ES-I3 (cell line): ENCODE data around the gene GPT2.

Experiments
- H3K36me3 ChIP-seq: 2 replicates; pipeline ENCODE4 v1.6.1; 2013; ENCODE audit warnings: mild to moderate bottlenecking, low read length, control low read depth, moderate library complexity; ENCODE audit not compliant: insufficient read depth
- H3K4me1 ChIP-seq: 2 replicates; pipeline ENCODE4 v1.6.1; 2013; ENCODE audit warnings: mild to moderate bottlenecking, control low read depth, low read length; ENCODE audit not compliant: insufficient read depth
- H3K9ac ChIP-seq: 2 replicates; pipeline ENCODE4 v1.6.1; 2013; ENCODE audit warnings: low read depth, mild to moderate bottlenecking, low read length, moderate library complexity
- H3K9me3 ChIP-seq: 2 replicates; pipeline ENCODE4 v1.6.1; 2013; ENCODE audit warnings: mild to moderate bottlenecking, low read length, moderate library complexity; ENCODE audit not compliant: control insufficient read depth, insufficient read depth

Gene GPT2

DNA sequence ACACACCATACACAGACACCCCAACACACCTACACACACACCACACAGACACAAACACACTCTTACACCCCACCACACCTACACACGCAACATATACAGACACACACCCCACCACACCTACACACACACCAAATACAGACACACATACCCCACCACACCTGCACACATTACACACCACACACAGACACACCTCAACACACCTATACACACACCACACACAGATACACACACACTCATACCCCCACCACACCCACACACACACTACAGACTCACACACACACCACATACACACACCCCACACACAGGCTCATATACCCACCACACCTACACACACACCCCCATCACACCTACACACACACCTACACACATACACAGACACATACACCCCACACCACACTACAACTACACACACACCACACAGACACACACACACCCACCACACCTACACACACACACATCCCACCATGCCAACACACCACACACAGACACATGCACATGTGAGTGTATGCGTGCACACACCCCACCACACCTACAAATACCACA, 31.4 kb downstream of the GPT2 start:
- H3K4me1 ChIP-seq, result no peaks in the 10 kb centered on the region
- H3K9ac ChIP-seq, result no peak overlapping the region
- H3K36me3 ChIP-seq, result peaks cover 31% of the 10 kb centered on the region
- no peaks in the 10 kb centered on the region for H3K9me3 ChIP-seq

DNA sequence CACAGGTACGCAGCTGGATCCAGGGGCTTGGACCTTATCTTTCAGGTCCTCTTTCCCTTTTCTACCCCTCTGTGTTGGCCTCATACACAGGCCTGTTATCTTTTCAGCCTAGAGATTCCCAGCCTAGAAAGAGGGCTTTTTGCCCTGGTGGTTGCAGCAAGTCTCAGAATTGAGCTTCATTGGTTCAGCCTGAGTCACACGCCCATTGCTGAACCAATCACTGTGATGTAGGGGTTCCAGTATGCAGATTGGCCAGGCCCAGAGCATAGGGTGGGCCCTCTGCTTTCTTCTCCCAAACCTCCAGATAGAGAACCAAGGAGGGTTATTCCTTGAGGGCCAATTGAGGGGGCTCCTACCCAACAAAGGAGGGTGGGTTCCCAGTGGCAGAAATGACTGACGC, 32.8 kb downstream of the GPT2 start:
- Histone ChIP-seq H3K9me3 (no peaks in the 10 kb centered on the region), H3K4me1 (no peaks in the 10 kb centered on the region), H3K9ac (no peak overlapping the region), H3K36me3 (peaks cover 33% of the 10 kb centered on the region)

DNA sequence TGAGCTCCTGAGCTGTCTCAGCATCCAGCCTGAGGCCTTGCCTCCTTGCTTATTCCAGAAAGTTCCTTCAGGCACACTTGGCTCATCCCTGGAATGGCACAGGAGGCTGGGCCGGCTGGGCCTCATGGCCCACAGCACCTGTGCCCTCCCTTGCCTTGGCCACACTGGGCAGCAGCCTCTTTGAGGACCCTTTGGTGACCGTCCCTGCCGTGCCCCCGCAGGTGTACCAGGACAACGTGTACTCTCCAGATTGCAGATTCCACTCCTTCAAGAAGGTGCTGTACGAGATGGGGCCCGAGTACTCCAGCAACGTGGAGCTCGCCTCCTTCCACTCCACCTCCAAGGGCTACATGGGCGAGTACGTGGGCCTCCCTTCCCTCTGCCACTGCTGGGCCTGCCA, 34.2 kb downstream of the GPT2 start:
- Histone ChIP-seq H3K36me3 (peaks cover 33% of the 10 kb centered on the region), H3K4me1 (no peaks in the 10 kb centered on the region)

DNA sequence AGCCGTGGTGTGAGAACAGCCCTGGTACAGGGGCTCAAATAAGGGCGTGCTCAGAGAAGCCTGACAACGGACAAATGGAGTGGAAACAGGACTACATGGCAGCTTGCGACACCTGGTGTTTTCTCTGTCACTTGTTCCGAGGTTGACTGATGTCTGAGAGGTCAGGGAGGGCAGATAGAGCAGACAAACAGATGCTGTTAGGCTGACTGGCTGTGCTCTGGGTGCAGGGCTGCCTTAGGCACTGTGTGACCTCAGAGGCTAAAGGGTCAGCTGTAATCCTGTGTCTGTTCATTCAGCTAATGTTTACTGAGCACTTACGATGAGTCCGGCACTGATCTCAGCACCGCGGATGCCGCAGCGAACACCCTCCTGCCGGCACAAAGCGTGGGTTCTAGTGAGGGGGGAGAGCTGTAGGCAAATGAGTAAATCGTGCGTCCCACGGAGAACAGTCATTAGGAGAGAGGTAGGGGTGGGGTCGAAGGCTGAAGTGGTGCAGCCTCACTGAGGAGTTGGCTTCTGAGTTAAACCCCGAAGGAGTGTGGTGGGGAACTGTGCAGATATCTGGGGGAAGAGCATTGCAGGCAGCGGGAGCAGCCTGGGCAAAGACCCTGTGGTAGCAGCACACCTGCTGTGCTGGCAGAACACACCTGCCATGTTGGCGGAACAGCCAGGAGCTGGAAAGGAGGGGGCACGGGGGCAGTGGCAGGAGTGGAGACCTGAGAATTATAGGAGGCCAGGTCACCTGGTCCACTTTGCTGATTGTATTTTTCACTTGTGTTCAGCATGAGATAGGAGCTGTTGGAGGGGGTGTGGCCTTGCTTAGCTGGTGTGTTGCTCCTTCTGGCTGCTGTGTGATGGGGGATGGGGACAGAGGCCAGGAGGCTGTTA, 35.0 kb downstream of the GPT2 start:
- no peaks in the 10 kb centered on the region for H3K9me3 ChIP-seq
- H3K36me3 ChIP-seq, result peaks cover 38% of the 10 kb centered on the region
- no peak overlapping the region for H3K9ac ChIP-seq
- no peaks in the 10 kb centered on the region for H3K4me1 ChIP-seq

More for the DNA sequence above, 34.2 kb downstream of the GPT2 start:
- Histone ChIP-seq H3K9ac (no peak overlapping the region), H3K9me3 (no peaks in the 10 kb centered on the region)

DNA sequence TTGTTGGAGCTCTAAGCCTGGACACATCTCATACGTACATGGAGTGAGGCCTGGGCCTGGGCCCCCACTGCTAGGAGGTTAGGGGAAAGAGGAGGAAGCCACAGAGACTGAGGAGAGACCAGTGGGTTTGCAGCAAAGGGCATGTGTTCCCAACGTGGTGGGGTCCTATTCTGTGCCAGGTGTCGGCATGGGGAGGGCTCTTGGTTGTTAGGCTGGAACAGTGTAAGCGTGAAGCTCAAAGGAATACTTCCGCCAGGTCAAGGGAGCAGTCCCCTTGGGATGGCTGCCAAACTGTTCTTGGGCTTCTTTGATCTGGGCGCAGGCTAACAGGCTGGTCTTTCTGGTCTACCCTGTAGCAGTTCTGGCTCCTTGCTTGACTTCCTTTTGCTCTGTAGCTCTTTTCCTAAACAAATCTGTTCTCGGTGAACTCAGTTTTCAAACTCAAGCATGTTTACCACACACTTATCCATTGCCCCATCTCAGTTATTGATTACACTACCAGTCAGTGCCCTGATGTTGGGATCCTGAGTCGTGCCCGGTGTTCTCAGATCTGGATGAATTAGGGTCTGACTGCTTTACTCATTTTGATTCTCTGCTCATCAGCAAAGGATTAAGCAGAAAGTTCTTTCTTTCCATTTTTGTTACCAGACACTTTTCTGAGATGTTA, 36.4 kb downstream of the GPT2 start:
- Histone ChIP-seq H3K4me1 (no peaks in the 10 kb centered on the region), H3K9me3 (no peaks in the 10 kb centered on the region), H3K9ac (no peak overlapping the region), H3K36me3 (peaks cover 37% of the 10 kb centered on the region)

DNA sequence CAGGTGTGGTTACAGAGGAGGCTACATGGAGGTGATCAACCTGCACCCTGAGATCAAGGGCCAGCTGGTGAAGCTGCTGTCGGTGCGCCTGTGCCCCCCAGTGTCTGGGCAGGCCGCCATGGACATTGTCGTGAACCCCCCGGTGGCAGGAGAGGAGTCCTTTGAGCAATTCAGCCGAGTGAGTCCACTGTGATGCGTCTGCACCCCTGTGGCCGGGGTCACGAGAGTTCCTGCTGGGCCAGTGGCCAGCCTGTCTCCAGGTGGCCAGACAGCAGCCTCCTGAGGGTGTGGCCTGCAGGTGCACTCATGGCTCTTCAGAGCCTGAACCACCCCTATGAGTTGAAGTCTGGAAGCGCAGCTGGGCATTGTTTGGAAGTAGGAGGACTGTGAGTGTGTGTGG, 38.1 kb downstream of the GPT2 start:
- no peaks in the 10 kb centered on the region for H3K4me1 ChIP-seq
- H3K36me3 ChIP-seq, result peaks cover 40% of the 10 kb centered on the region
- H3K9me3 ChIP-seq, result no peaks in the 10 kb centered on the region
- H3K9ac ChIP-seq, result no peak overlapping the region

DNA sequence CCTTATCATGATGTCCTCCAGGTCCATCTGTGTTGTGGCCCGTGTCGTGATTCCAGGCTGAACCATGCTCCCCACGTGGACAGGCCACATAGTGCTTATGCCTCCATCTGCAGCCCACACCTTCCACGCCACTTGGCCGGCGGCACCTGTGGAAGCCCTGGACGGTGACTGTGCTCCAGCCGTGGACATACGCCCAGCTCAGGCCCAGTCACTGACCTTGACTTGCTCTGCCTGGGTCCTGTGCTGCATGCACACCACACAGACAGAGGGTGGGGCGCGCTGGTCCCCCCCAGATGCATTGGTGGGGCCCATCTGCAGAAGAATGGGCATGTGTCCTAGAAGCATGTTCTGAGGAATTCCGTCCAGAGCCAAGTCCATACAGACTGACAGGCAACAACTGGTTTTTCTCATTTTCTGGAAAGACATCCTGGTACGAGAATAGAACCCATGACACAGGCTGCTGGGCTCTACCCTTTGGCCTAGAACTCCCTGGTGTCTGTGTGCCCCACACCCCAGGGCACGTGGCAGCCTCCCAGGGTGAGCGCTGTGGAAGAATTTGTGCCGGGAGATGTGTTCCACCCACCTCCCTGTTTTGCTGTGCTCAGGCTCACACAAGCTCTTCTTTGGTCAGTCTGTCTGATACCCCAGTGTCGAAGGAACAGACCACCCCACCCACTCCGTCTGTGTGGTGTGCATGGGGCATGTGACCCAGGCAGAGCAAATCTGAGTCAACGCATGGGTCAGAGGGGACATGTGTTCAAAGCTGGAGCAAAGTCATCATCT, 39.5 kb downstream of the GPT2 start:
- H3K4me1 ChIP-seq, result no peaks in the 10 kb centered on the region
- no peaks in the 10 kb centered on the region for H3K9me3 ChIP-seq
- peaks cover 29% of the 10 kb centered on the region for H3K36me3 ChIP-seq
- no peak overlapping the region for H3K9ac ChIP-seq

DNA sequence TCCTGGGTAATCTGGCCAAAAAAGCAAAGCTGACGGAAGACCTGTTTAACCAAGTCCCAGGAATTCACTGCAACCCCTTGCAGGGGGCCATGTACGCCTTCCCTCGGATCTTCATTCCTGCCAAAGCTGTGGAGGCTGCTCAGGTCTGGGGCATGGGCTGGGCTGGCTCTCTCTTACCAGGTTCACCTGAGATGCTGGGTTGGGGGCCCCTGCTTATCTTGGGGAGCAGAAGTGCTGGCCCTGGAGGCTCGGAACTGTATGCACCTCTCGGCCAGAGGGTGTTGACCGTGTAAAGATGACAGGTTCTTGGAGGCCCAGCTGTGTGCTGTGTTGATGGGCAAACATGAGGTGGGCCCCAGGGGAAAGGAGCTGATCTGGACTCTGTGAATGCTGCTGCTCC, 40.2 kb downstream of the GPT2 start:
- no peaks in the 10 kb centered on the region for H3K4me1 ChIP-seq
- no peak overlapping the region for H3K9ac ChIP-seq
- H3K36me3 ChIP-seq, result peaks cover 32% of the 10 kb centered on the region
- no peaks in the 10 kb centered on the region for H3K9me3 ChIP-seq

DNA sequence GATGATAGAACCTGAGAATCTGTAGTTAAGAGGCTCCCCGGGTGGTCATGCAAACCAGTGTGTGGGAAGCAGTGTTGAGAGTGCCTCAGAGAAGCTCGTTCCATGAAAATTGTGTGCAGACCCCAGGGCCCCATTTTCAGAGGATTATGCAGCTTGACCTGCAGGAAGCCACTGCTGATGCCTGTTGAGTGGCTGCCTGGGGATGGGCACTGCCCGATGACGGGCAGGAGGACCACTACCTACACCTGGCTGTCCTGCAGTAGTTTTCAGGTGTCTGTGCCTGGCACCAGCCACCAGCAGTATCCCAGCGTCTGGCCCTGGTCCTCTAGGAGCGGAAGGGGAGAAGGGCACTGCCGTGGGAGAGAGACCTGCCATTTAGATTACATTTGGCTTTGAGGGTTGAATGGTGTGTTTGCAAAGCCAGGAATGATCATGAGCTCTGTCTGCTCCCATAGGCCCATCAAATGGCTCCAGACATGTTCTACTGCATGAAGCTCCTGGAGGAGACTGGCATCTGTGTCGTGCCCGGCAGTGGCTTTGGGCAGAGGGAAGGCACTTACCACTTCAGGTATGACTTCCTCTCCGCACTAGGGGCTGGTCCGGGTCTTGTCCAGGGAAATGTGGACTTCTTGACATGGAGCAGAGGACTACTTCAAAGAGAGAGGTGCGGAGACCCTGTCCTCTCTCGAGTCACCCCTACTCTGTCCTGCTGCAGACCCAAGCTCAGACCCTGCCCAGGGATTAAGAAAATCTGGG, 42.5 kb downstream of the GPT2 start:
- H3K4me1 ChIP-seq, result no peaks in the 10 kb centered on the region
- H3K36me3 ChIP-seq, result peaks cover 40% of the 10 kb centered on the region
- no peaks in the 10 kb centered on the region for H3K9me3 ChIP-seq
- no peak overlapping the region for H3K9ac ChIP-seq

DNA sequence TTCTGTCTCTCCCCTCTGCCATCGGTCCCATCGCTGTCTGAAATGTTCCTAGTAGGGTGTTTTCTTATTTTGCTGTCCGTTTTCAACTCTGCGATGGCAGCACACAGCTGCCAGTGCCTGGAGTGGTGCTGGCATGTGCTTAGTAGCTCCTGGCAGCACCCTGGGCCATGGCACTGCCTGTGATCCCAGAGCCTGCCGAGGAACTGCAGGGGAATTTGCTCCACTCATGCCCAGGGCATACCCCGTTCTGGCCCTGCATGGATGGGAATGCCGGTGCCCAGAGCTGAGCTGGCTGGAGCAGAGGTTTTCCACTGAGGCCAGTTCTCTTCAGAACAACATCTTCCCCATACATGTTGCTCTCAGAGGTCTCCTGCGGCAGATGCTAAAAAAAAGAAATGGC, 43.1 kb downstream of the GPT2 start:
- peaks cover 34% of the 10 kb centered on the region for H3K36me3 ChIP-seq
- H3K9me3 ChIP-seq, result no peaks in the 10 kb centered on the region
- no peaks in the 10 kb centered on the region for H3K4me1 ChIP-seq
- no peak overlapping the region for H3K9ac ChIP-seq

DNA sequence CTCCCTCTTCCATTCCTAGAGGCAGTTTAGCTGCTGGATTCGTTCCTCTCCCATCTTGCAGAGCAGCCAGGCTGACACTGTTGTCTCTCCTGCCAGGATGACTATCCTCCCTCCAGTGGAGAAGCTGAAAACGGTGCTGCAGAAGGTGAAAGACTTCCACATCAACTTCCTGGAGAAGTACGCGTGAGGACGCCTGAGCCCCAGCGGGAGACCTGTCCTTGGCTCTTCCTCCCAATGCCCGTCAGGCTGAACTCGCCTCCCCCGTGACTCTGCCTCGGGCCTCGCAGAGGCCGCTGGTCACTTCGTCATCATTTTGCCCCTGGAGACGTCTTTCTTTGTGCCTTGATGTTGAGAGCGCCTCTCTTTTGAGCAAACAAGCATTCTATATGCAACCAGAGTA, 44.6 kb downstream of the GPT2 start:
- Histone ChIP-seq H3K36me3 (peaks cover 32% of the 10 kb centered on the region; the same call in 1 of the 2 replicates), H3K4me1 (no peaks in the 10 kb centered on the region; the same call in 1 of the 2 replicates), H3K9me3 (no peaks in the 10 kb centered on the region), H3K9ac (no peak overlapping the region)

DNA sequence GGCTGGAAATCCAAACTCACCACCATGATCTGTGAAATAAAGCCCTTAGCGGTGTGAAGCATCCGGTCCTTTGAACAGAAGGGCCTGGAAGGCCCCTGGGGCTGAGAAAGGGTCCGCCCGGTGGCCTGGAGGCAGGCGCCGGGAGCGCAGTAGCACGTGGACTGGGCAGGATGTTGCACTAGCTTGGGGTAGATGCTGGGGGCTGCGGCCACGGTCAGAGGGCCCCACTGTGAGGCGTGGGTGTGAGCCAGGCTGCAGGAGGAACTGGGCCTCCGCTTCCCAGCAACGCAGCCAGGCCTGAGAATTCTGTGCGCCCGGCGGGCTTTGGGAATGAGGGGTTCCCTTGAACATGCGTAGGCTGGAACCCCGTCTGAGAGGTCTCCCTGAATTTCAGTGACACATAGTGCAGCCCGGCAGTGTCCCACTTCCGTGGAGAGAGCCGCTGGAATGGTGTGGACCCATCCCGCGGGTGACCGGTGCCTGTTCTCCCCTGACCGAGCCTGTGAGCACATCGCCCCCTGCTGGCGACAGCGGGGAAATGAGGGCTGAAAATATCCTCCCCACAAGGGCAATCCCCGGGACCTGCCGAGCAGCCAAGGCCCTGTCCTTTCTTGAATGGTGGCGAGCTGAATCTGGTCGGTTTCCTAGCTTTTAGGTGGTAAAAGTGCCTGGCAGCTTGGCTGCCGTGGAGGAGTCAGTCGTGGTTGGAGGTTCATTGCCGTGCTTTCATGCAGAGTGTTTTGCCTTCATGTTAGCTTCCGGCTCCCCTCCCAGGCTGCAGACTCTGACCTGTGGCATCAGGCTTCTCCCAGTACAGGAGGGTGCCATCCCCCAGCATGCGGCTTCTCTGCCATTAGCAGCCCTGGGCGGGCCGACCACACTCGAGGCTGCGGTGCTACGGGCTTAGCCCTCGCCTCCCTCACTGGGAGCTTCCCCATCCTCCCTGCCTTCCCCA, 45.5 kb downstream of the GPT2 start:
- Histone ChIP-seq H3K36me3 (peaks cover 25% of the 10 kb centered on the region; the same call in 1 of the 2 replicates), H3K9ac (no peak overlapping the region), H3K4me1 (no peaks in the 10 kb centered on the region; the same call in 1 of the 2 replicates), H3K9me3 (no peaks in the 10 kb centered on the region)

DNA sequence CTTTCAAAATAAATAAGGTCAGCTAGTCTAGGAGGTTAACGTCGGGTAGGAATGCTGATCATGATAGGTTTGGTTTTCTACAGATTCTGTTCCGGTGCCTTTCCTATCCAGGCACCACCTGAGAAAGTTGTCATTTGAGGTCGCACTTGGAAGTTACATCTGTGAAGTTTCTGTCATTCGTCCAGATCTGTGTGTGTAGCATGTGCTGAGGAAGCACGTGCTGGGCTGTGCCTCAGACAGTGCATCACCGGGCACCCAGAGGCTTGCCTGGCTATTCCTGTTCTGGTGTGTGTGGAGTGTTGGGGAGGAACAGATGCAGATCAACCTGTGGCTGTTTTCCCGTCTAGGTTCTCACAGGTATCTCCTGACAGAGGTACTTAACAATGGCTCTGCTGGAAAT, 46.7 kb downstream of the GPT2 start:
- Histone ChIP-seq H3K9me3 (no peaks in the 10 kb centered on the region), H3K36me3 (peaks cover 24% of the 10 kb centered on the region; the same call in 1 of the 2 replicates), H3K9ac (no peak overlapping the region), H3K4me1 (no peaks in the 10 kb centered on the region; the same call in 1 of the 2 replicates)
